ENCODE results near the gene CIAPIN1.

The CIAPIN1 gene

GRCh38 chr16:57476546-57477410 lies 29.6 kb upstream of the CIAPIN1 start:
- no peak for DNase-seq (ENCODE audit: low spot score)

GRCh38 chr16:57475711-57476339 lies 28.6 kb upstream of the CIAPIN1 start:
- no peak for DNase-seq (ENCODE audit: low spot score)

- no peak for DNase-seq (ENCODE audit: low spot score)
Observed at GRCh38 chr16:57474671-57475661, 27.8 kb upstream of the CIAPIN1 start.

- no peak for DNase-seq (ENCODE audit: low spot score)
Observed at GRCh38 chr16:57473906-57474305, 26.7 kb upstream of the CIAPIN1 start.

GRCh38 chr16:57473176-57473840 lies 26.1 kb upstream of the CIAPIN1 start:
- peak; percentile 74 for DNase-seq (ENCODE audit: low spot score)

DNA sequence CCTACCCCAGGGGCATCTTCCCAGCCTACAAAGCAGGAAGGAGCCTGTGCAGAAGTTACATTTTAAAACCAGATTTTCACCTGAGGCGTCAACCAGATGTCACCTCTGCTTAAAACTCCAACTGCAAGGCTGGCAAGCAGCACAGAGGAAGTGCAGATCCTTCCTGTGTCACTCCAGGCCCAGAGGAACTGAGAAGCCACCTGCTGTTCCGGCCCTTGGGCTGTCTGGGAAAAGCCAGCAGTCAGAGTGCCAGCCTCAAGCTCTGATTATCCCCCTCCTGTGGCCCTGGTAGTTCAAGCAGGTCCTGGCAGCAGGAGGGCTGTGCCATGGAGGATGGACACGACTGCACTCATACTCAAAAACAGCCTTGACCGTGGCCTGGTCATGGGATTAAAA lies 25.5 kb upstream of the CIAPIN1 start:
- no peak for DNase-seq (ENCODE audit: low spot score)

DNA sequence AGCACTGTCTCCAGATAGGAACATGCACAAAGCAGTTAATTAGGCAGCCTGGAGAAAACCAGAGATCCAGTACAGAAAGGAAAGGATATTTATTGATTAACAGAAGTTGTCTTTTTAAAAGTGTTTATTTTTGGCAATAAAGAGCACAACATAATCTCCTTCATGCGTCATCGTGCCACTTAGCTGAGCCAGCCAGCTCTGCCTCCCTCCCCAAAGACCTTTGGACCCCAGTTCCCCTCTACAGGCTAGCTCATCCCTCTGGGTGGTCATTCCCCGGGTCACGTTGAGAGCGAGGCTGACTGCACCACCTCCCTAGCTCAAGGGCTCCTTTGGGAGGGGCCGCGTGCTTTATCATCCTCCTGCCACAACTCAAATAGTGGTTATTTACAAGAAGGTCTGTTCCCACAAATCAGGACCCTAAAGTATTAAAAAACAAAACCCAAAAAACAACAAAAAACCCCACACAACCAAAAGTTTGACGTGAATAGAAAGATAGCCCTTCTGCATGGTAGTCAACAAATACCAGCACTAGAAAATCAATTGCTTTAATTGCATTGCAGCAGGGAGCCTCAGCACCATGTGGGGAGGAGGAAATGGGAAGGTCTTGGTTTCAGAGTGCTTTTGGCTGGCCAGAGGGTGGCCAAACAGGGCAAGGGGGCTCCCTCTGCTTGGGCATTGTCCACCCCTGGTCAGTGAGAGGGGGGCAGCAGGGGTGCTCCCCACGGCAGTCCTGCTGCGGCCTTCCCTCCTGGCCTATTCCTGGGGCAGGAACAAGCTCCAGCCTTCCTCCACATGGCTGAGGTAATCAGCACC lies 24.9 kb upstream of the CIAPIN1 start:
- DNase-seq (ENCODE audit: low spot score): no peak

DNA sequence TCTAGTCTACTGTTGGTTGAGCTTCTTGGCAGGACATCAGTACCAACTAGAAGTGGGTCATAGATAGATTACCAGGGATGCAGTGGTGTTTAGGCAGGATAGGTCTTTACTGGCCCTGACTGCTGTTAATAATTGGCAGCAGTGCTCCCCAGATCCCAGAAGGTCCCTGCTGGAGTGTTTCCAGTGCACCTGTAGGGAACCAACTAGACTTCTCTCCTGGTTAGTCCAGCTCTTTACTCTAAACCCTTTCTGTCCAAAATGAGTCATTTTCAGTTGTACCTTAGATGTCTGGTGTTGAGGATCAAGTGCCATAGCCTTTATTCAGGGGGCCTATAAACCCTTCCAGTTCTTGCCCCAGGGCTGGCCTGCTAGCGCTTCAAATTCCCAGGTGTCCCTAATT lies 24.0 kb upstream of the CIAPIN1 start:
- DNase-seq (ENCODE audit: low spot score): no peak

DNA sequence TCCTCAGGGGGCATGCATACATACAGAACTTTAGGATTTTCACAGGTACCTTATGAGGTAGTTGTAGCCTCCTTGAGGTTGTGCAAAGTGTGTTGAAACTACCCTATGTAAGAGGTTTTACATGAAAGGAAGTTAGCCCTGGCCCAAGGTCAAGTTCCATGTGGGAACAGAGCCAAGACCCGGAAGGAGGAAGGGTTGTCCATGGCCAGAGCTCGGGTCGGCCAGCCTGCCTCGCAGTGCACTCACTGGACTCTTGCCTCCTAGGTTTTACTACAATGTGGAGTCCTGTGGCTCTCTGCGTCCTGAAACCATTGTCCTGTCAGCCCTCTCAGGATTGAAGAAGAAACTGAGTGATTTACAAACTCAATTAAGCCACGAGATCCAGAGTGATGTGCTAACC lies 23.5 kb upstream of the CIAPIN1 start:
- peak; percentile 60 for DNase-seq (ENCODE audit: low spot score)

DNA sequence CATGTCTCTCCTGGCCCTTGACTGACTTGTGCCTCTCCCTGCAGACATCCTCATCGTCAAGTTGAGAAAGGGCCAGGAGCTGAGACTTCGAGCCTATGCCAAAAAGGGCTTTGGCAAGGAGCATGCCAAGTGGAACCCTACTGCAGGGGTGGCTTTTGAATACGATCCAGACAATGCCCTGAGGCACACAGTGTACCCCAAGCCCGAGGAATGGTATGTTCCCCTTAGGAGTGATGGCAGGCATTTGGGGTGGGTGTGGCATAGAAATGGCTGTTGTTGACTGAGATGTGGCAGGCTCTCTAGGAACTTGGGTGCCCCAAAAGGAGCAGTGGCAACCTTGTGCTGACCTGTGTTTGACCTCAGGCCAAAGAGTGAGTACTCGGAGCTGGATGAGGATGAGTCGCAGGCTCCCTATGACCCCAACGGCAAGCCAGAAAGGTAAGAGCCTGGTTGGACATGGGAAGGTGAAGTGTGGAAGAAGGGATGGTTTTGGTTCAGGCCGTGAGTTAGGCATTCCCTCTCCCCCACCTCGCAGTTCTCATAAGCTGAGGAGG lies 22.8 kb upstream of the CIAPIN1 start:
- DNase-seq (ENCODE audit: low spot score): no peak

DNA sequence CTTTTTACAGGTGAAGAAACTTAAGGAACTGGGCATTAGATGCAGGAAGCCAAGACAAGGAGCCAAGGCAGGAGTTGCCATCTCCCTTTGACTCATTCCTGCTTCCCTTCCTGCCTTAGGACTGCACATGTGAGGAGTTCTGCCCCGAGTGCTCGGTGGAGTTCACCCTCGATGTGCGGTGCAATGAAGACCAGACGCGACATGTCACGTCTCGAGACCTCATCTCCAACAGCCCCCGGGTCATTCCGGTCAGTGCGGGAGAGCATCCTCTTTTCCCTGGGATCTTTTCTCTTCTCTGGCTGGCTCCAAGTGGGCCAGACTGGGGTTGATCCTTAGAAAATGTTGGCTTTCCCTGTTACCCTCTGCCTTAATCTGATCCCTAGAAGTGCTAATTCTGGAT lies 21.9 kb upstream of the CIAPIN1 start:
- DNase-seq (ENCODE audit: low spot score): no peak

GRCh38 chr16:57468346-57468745 lies 21.2 kb upstream of the CIAPIN1 start:
- no peak for DNase-seq (ENCODE audit: low spot score)

GRCh38 chr16:57464523-57464922 lies 17.3 kb upstream of the CIAPIN1 start:
- no peak for DNase-seq (ENCODE audit: low spot score)

- DNase-seq (ENCODE audit: low spot score): no peak
Observed at GRCh38 chr16:57462978-57463362, 15.8 kb upstream of the CIAPIN1 start.

GRCh38 chr16:57462209-57462977 lies 15.2 kb upstream of the CIAPIN1 start, which contains the start of gene POLR2C:
TSS of gene POLR2C (plus strand) at chr16:57462679. CDS start at chr16:57462725, 46 bp downstream.
- DNase-seq (ENCODE audit: low spot score): peak; percentile 86

- no peak for DNase-seq (ENCODE audit: low spot score)
Observed at GRCh38 chr16:57452021-57452420, 4.8 kb upstream of the CIAPIN1 start.

GRCh38 chr16:57446531-57447185 lies 527 bp downstream of the CIAPIN1 start:
- no peak for DNase-seq (ENCODE audit: low spot score)

DNA sequence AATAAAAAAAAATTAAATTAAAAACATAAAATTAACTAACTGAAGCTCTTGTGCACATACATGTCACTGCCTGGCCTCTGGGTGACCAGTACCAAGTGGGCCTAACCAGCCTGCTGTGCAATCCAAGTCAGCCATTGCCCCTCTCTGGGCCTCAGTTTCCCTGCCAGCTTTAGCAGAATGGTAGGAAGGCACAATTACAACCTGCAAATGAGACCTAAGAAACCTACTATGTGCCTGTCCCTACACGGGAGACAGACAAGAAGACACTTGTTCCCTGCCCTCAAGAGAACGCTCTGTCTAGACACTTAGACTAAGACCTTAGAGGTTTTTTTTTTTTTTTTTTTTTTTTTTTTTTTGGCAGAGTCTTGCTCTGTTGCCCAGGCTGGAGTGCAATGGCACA lies 1.7 kb downstream of the CIAPIN1 start:
- DNase-seq (ENCODE audit: low spot score): no peak

DNA sequence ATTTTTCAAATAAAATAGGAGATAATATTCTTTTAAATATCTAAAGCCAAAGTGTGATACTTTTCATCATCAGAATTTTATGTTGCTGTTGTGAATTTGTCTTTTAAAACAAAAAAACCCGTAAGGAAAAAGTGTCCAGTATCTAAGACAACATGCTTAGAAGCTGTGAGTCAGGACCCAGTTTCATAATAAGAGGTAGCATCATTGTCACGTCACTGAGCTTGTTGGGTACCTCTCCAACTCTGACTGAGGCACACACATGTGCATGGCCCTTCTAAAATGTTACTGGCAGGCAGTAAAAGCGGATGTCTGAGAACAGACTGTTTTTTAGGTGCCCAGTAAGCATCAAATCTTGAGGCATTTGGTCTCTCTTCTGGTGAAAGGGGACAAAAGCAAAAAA lies 2.5 kb downstream of the CIAPIN1 start:
- no peak for DNase-seq (ENCODE audit: low spot score)

All from Ammon's horn (tissue), 1 donor.